Activated CD8-positive, alpha-beta memory T cell treated with anti-CD3 and anti-CD28 coated beads for 1 hour (primary cell): ENCODE data around the gene TPRN.
A peak's percentile ranks its signal among the peaks of the same experiment; 100 is the strongest.

ENCODE experiments used
- DNase-seq, 2 donors: peaks; one replicate each; pipeline ENCODE4 v3.0.0-alpha.2; 2020; ENCODE audit warnings: low read depth in 1 of 2; ENCODE audit errors: extremely low read depth in 1 of 2

Gene TPRN

DNA sequence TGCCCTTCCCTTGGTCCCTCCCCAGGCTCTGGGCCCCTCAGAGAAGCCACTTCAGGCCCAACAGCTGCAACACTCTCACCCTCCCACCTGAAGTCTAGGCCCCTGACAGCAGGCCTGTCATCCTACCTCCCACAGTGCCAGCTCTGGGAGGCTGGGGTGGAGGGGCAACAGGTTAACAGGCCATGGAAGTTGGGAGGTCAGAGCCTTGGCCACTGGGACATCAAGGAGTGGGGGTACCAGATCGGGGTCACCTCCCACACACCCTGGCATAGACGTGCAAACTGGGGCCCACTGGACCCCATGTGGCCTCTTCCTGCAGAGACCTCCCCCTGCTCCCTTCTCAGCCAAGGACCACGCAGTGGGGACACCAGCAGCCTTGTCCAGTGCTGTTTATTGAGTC is 9.3 kb downstream of the TPRN start:
- DNase-seq, result no peak

GRCh38 chr9:137190315-137190856 is 10.2 kb downstream of the TPRN start:
- DNase-seq, result no peak

- DNase-seq, result no peak
Measured at GRCh38 chr9:137189297-137190295, 10.9 kb downstream of the TPRN start.

DNA sequence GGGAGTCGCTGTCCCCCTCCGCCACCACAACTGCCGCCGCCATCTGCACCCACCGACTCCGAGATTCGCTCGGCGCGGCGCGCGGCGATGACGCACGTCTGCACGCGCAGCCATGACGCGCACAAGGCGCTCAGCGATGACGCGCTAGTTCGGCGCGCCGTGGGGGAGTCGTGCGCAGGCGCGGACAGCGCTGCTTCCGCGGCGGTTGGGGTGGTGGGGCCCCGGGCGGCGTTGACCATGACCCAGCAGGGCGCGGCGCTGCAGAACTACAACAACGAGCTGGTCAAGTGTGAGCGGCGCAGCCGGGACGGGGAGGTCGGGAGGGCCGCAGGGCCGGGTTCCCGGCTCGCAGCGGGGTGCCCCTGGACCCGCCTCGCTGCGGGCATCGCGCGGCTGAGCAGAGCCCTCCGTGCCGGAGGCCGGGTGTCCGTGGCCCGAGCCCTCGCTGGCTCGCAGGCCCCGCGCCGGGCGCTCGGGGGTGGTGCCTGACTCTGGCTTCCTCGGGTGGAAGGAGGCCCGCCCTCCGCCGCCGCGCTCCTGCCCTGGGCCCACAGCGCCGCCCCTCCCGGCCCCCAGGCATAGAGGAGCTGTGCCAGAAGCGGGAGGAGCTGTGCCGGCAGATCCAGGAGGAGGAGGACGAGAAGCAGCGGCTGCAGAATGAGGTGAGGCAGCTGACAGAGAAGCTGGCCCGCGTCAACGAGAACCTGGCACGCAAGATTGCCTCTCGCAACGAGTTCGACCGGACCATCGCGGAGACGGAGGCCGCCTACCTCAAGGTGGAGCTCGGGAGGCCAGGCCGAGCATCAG is 11.8 kb downstream of the TPRN start, which contains the start of the genes ANAPC2 and SSNA1:
ANAPC2 (minus strand) TSS at position 71 of the 807 bp plus-strand sequence; CDS start at position 43, 28 bp downstream.
SSNA1 (plus strand) TSS at position 187 of the 807 bp plus-strand sequence; CDS start at position 238, 51 bp downstream.
- DNase-seq, result peak; percentile 68 to 95

- no peak for DNase-seq
Measured at GRCh38 chr9:137188086-137188489, 12.5 kb downstream of the TPRN start.

GRCh38 chr9:137187386-137187785 is 13.2 kb downstream of the TPRN start:
- no peak for DNase-seq

DNA sequence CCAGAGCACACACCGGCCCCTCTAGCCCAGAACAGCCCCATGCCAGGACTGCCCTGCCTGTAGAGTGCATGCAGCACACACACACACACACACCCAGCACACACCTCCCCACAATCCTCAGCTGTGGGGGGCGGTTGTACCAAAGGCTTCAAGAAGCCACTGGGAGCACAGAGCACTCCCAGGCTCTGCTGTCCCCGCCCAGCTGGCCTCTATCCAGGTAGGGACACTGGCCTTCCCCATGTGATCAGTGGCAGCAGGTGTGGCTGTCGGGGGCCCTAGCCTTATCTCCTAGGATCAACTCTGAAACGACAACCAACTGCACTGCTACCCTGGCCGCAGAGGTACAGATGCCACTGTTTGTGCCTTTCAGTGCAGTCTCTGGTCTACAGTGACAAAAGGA is 14.2 kb downstream of the TPRN start:
- DNase-seq, result no peak

GRCh38 chr9:137185921-137186320 is 14.6 kb downstream of the TPRN start:
- DNase-seq, result no peak

DNA sequence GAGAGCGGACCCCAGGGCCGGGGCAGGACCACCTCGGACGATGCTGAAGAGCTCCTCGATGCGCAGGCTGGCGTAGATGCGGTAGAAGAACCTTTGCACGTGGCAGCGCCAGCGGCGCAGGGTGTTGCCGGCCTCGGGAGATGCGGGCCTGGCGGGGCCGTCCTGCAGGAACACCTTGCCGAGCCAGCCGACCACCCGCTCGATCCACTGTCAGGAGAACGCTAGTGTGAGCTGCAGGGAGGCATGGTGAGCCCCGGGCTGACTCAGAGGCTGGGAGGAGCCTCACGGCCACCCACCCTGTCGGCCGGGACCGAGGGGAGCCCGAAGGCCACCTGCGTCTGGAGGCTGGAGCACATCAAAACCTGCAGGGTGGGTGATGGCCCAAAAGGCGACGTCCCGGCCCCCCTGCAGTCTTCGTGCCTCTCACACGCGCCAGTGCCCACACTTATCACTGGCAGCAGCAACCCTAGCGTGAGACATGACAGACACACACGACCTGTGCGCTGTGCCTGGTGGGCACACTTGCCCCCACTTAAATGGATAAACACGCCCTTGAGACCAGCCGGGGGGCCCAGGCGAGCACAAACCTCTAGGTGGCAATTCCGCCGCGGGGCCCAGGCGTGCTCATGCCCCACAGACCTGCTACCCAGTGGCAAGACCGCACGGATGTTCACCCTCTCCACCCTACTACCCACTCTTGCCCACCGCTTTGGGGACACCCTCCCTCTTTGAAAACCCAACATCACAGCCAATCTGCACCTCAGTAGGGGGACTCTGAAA is 15.5 kb downstream of the TPRN start:
- DNase-seq, result no peak

GRCh38 chr9:137183980-137184595 is 16.5 kb downstream of the TPRN start:
- no peak for DNase-seq

DNA sequence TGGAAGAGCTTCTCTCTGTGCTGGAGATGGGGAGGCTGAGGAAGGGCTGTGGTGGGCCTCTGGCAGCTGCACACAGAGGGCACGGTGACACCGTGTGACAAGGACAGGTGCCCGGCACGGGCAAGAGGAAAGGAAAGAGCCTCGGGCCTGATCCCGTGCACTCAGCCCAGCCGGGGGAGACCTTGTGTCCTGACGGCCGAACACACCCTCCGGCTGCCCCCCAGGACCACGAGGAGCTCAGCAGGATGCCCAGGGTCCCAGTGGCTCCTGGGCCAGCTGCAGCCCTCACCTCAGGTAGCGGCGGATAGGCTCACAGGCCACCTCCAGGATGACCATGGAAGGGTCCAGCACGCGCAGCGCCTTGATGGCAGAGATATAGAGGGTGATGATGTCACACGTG is 17.7 kb downstream of the TPRN start:
- no peak for DNase-seq

GRCh38 chr9:137181680-137182079 is 18.9 kb downstream of the TPRN start:
- no peak for DNase-seq

DNA sequence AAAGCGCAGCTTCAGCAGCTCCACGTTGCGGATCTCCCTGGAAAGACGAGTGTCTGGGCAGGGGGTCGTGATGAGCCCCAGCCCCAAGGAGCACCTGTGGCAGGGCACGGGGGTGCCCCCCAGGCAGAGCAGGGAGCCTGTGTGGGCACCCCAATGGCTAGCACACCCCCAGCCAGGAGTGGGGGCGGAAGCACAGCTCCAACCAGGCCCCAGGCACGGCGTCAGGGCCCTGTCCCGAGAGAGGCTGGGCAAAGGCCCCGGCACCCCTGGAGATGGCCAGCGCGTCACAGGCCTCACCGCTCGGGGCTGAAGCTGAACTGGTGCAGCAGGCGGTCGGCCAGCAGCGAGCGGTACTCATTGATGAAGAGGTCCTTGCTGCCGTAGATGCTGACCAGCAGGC is 20.1 kb downstream of the TPRN start:
- no peak for DNase-seq

DNA sequence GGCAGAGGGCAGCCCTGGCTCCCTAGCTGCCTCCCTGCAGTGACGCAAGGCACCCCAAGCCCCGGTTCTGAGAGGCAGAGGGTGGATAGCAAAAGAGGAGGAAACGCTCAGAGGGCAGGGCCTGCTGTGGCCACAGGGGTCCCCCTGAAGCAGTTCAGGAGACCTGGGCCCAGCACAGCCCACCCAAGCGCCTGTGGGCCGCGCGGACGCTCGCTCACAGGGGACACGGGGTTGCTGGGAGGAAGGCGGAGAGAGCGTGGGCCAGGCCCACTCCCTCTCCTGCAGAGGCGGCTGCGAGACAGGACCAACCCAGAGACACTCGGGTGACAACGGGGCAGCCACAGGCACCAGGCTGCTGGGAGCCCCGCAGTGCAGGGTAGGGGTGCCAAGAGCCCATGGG is 20.8 kb downstream of the TPRN start:
- DNase-seq, result no peak

DNA sequence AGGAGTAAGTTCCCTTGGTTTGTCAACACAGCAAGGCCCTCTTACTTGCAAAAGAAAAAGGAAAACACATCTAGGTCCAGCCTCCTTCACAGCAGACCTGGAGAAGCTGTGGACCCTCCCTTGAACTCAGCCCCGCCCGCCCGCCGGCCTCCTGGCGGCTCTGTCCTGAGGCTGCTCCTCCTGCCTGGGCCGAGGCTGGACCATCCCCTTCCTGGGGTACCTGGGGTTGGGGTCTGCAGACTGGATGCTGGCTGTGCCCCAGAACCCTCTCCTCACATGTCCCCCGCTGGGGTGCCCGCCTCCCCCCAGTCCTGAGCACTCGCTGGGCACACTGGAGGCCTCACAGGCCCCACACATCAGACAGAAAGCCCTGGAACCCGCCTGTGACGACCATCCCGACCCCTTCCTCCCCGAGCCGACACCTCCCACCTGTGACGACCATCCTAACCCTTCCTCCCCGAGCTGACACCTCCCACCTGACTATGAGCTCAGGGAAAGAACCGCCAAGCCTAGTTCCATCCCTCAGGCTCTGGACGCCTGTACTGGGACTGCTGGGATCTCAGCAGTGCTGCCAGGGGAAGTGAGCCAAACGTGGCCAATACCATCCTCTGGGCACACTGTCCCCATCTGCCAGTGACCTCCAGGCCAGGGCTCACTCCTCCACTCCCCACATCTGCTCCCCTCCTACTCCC is 21.5 kb downstream of the TPRN start:
- no peak for DNase-seq

DNA sequence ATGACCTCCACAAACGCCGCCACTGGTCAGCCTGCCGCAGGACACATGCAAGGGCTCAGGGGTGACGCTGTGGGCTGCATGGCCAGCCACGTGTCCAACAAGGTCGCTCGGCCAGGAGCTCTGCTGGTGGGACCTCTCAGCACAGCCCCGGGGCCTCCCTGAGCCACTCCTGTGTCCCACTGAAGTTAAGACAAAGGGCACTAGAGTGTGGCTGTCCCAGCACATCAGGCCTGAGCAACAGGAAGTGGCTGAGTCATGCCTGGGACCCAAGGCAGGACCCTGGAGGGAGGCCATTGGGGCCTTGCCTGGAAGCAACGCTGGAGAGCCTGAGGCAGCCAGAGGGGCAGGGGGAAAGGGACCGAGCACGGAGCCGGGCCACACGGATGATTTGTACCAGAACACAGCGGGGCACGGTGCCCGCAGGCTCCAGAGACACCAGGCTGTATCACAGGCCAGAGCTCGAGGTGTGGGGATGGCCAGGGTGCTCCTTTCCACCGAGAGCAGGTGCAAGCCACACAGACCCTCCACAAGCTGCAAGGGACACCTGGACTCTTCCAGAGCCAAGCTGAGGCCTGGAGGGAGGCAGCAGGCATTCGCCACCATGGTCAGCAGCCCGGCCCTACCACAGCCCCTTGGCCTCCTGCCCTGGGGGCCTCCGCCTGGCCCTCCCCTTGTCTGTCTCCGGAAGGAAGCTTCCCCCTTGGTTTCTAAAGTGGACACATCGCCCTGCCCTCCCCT is 22.2 kb downstream of the TPRN start:
- no peak for DNase-seq

DNA sequence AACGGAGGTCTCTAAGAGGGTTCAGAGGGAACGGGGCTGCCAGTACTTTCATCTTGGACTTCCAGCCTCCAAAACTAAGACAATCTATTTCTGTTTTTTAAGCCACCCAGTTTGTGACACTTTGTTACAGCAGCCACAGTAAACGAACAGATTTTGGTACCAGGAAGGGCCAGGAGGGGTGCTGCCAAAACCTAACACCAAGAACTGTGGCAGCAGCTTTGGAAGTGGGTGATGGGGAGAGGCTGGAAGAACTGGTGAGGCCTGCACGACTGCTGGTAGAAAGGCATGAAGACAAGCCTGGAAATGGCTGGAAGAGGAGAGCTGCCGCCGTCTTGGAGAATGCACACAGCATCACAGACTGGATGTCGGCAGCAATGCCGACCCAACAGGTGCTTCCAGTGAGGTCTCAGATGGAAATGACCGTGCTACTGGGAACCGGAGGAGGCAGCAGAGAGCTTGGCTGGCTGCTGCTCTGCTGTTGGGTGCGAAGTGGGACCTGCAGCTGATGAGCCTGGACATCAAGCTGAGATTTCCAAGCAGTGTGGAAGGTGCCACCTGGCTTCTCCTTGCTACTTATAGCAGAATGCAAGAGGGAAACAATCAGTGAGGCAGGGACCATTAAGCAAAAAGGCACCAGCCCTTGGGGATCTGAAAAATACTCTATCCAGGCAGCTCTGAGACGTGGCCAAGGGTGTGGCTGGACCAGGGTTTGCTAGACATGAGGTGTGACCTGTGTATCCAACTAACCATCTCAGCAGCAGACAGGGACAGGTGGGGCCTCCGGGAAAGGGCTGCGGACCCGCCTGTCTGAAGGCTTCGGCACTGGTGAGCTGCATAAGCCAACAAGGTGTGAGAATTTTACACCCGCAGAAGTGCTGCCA is 24.0 kb downstream of the TPRN start:
- no peak for DNase-seq
